DMS79 treated with DMSO at 0.1 percent for 48 hours (cell line): ENCODE data around the gene TUT1.
"Not testable (repeated sequence)": the region's sequence is repeated elsewhere in the genome, so short reads cannot be mapped to it uniquely, and the experiment has no call there.

Experiments
- DNase-seq: peaks from one replicate; lab custom pipeline; 2025; lab: John Stamatoyannopoulos, UW

The TUT1 gene

DNA sequence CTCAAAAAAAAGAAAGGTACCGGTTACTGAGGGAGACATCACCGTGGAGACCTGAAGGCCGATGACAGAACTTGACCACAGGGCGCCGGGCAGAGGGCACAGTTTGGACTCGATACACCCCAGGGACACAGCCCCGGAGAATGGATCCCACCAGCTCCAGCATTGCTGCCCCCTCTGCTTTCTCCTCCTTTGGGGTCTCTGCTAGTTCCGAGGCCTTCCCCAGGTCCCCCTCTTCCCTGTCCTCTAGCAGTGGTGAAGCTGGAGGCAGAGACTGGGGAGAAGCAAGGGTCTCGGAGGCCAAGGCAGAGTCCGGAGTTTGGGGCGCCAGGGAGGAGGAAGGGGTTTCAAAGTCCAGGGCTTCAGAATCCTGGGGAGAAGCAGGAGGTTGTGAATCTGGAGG lies 12.8 kb downstream of the TUT1 start:
- DNase-seq, result no peak

DNA sequence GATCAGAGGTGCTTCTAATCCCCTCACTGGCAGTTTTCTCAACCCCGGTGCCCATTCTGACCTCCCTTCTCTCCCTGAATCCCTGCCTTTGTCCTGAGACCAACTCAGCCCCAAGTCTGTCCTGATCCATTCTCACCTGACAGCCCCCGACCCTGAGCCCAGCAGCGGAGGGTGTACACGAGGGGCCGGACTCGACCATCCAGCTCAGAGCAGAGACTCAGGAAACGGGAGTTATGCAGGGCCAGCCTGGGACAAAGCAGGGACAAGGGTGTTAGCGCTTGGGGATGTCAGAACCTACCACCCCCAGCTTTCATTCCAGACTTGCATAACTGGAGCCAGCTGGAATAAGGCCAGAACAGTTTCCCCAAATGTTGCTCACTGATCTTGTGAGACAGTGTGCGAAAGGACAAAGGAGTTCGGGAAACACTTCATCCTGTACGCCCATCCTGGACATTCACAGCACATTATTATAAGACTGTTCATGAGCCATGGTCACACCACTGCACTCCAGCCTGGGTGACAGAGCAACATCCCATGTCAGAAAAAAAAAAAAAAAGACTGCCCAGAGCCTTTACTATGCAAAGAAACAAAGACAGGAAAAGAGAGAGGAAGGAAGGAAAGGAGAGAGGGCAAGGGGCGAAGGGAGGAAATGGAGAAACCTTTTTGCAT lies 14.1 kb downstream of the TUT1 start:
- no peak for DNase-seq

DNA sequence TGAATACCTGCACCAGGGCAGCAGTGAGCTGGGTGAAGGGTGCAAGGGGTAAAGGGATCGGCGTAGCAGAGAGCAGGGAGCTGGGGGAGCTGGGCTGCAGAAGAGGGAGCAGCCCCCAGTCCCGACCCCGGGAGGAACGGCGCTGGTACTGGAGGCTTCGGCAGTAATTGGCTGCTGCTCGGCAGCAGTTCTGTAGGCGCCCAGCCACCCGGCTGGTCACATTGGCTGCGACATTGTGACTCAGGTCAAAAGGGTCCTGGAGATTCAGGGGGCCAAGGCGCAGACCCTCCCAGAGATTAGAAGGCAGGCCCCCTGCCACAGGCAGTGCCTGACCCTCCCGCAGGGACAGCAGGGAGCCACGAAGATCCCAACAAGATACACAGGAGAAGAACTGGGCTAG lies 15.5 kb downstream of the TUT1 start:
- DNase-seq, result no peak

DNA sequence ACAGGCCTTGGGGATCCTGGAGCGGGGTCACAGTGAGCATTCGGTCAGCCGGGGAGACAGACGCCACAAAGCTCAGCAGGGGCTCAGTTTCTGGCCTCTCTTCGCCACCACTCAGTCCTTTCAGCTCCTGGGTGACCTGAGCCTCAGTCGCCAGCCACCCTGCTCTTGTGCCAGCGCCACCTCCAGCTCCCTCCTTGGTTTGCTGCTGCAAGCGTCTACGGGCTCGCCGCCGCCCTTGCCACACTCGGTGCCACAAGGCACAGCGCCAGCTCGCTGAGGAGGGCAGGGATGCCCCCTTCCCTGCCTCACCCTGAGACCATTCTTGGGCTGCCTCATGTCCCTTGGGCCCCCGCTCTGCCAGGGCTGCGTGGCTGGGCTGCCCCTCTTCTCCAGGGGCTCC lies 16.2 kb downstream of the TUT1 start:
- peak; percentile 58 for DNase-seq

DNA sequence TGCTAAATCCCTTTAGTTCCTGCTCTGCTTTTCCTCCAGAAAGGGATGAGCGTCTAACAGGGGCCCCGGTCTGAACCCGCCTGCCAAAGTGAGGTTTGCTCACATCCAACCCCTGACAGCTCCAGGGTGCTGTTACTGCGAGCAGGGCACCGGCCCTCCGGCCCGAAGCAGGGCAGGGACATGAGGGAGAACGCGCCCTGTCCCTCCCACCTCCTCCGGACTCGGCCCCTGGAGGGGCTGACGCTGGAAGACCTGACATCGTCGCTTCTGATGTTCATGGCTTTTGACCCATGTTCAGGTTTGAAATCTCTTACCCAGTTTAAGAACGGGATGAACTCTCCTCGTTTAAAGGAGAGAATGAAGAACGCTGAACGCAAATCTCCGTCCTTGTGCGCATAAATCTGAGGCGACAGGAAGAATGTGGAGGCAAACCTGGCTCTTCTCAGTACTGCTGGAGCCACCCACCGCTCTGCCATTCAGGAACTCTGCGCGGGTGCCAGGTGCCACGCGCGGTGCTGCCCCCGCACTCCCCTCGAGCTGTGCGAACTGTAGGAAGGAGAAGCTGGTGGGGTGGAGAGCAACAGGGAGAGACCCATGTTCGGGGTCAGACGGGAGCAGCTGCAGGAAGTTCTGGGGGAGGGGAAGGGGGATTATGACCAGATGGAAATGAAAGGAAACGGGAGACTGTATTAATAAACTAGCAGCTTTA lies 16.8 kb downstream of the TUT1 start:
- peak; percentile 40 for DNase-seq

DNA sequence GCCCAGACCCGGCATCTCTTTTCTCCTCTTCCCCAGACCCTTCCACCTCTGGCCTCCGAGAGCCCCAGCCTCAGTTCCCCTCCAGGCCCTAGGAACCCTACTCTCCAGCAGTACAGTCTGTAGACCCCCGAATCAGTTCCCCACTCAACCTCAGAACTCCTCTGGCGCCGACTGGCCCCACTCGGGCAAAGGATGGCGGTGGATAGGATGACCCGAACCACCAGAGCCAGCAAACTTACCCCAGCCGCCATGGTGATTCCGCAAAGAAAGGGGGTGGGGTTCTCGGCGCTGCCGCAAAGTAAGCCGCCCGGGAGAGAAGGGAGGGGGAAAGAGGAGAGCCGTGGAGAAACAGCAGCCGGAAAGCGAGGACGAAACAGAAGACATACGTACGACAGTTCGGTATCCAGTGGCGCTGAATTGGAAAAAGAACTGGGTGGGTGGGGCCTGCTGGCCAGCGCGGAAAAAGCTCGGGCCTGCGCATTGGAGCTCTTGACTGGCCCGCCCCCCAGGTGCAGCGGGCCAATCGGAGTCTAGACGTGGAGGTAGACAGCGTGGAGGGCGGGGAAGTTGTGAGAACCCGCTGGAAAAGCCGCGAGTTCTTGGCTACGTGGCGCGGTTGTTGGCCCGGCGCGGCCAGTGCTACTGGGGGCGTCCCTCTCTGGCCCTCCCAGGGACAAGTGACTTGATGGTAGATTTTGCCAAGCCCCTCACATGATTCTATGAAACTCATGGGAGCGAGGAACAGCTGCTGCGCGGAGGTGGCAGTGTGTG lies 17.5 kb downstream of the TUT1 start, which contains the start of gene EEF1G:
TSS of gene EEF1G (minus strand) at position 300 of the 771 bp plus-strand sequence. CDS start at position 251, 49 bp downstream.
- peak; percentile 99 for DNase-seq

DNA sequence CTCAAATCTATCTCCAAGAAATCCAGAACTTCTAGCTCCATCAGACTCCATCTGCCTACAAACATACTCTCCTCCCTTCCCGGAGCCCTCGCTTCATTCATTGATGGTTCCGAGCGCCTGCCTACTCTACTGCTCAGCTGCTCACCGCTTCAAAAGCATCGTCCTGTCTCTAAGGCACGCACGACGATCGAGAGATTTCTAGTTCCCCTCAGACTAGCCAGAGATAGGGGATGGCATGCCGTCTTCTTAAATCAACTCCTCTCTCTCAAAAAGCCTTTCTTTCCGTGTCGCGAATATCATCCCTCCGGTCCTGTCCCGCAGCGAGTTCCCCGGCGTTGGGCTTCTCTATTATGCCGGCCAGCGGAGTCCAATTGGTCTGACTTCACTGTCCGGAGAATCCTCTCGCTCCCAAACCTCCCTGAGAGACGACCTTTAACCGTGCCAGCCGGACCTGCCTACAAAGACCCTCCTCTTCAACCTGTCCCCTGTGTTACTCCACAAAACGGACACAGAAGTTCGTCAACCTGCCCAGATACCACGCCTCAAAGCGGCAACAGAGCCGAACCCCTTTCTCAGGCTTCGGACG lies 18.2 kb downstream of the TUT1 start:
- DNase-seq, result peak; percentile 38

DNA sequence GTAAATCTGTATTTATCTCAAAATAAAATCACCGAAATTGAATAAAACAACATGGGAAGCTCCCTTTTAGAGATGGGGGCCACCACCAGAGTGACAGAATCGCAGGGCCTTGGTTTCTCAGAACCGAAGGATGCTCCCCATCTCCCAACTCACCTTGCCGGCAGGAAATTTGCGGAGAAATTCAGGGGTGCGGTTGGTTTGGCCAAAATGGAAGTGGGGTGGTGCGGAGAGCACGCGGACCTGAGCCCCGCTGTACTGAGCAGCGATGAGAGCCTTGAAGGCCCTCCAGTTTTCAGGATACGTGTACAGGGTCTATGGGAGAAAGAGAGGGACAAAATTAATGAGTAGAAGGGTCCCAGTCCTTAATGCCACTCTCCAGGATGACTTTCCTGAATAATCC lies 18.9 kb downstream of the TUT1 start:
- no peak for DNase-seq

DNA sequence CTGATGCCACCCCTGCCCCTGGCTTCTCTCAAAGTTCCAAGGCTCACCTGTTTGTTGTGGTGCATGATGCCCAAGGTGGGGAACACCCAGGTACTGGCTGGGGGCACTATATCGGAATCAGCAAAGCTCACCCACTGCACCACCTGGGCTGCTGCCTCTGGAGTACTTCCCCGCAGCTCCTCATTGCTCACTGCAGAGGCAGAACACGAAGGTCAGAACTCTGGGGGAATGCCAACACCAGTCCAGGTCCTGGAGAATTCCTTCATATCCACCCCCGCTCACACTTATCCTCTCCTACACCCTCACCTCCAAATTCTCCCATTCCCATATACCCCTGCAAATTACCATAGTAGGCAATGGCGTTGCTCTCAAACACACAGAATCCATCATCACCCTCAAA lies 19.8 kb downstream of the TUT1 start:
- not testable (repeated sequence) for DNase-seq

DNA sequence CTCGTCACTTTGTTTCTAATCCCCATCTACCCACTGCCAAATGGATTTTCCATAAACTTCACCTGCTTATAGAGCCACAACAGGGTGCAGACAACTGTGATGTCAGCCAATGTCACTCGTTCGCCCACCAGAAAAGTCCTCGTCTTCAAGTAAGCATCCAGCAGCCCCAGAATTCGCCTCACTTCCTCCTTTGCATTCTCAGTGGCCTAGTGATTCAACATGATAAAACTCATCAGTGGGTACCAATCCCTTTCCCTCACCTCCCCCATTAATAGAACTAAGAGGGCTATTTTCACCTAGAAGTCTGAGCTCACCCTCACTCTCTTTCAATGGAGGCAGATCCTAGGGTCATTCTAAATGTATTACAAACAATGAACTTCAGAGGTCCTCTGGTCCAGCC lies 20.4 kb downstream of the TUT1 start:
- DNase-seq, result not testable (repeated sequence)

DNA sequence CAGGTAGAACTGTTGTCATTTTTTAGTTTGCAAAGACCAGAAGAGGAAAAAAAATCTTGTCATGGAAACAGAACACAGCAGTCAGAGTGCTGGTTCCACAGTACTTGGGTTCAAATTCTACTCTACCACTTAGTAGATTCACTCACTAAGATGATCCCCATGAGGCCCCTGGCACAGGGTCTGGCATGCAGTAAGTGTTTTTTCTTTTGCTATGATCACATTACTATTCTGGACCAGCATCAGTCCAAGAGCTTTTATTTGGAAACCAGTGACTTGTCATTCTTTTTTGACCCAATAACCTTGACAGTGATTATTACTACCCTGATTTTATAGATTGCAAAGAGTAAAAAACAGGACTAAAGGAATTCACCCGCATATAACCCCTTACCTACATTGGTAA lies 21.7 kb downstream of the TUT1 start:
- DNase-seq, result no peak

DNA sequence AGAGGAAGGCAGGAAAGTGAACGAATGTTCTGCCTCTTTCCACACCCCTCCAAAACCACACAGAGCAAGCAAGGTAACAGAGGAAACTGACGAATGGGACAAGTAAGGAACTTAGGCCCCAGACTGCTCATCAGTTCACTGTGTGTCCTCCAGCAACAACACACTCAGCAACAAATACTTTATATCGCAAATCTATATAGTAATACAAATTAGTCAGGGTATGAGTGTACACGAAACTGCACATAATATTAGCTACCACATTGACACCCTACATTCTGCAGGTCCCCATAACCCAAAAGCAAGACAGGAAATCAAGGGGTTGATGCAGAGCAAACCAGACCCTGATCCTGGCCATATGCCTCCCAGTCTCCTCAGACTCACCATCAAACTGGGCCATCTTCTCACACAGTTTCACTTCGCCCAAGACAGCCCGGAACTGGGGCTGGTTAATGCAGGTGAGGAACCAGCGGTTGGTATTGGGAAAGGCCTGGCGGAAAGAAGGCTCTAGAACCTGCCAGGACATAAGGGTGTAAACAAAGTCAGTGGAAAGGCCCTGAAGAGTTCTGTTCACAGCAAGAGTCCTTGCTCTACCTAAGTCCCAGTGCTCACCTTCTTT lies 24.2 kb downstream of the TUT1 start:
- no peak for DNase-seq

DNA sequence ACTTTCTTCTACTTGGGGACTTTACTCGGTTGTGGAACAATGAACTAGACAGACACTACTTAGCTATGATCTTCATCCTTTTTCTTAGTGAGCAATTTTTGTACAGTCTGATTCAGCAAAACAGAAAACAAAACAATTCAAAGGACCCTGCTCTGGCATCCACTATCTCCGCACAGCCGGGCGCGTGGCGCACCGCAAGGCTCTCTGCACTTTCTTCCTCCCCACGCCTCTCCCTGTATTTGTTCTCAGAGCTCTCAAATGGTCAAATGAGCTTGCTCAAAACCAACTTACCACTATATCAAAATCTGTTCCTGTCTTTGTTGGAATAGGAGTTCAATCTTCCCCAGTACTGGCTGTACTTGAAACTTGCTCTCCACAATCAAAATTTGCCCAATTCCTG lies 25.1 kb downstream of the TUT1 start:
- no peak for DNase-seq

DNA sequence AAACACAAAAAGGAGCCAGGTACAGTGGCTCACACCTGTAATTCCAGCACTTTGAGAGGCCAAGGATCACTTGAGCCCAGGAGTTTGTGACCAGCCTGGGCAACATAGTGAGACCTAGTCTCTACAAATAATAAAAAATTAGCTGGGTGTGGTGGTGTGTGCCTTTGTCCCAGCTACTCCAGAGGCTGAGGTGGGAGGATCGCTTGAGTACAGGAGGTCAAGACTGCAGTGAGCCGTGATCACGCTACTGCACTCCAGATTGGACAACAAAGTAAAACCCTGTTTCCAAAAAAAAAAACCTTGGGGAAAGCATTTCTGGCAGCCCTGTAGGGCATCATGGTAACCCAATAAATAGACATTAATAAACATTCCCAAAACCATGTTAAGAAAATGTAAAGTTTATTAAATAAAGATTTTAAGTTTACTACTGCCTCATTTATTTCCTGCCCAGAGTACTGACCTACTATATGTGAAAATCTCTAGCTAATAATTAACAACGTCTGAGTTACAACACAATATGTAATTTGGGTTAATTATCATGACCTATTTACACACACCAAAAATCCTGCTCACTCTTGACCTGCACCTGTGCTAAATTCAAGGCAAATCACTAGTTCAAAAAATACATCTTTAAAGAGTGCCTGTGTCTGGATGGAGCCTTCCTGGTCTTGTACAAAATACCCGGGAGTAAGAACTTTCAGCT lies 26.1 kb downstream of the TUT1 start:
- DNase-seq, result no peak

DNA sequence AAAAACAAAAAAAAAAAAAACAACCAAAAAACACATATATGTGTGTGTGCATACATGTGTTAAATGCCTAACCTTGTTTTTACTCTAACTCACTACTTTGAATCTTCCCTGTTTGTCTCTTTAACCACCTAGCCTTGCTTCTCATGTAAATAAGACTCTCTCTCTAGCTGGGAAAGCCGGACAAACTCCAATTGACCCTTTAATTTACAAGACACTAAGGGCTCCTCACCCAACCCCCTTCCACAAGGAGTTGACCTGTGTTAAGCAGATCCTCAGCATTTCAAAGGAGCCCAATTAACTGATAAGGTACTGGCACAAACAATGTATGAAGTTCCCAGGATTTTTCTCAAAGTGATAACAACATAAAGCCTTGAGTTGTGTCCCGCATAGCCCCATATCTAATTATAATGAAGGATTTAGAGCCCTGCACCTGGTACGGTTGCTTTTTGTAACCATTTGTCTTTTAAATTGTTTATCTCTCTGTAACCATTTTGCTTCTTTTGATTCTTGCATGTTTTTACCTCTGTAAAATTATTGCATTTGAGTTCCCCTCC lies 29.6 kb downstream of the TUT1 start:
- DNase-seq, result not testable (repeated sequence)

DNA sequence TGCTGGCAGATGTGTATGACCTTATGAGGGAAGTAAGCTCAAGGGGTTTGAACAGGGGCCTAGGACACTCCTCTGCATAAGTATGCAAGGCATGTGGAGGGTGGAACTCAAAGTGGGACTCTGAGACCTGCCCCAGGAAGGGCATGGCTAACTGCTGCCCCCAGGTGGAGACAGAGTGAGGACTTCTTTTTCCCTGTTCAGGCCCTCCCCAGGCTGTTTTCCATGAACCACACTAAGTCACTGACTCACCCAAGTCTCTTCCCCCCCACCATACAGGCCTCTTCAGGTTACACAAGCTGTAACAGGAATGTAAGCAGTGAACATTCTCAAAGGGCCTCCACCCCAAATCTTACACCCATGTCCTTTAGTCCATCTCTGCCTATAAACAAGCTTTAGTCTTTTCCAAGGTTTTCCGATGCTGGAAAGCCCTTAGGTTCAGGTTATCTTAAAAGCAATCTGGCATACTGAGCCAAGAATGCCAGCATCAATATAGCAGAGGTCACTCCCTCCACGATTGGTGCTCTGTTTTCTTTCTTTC lies 30.7 kb downstream of the TUT1 start:
- DNase-seq, result no peak

DNA sequence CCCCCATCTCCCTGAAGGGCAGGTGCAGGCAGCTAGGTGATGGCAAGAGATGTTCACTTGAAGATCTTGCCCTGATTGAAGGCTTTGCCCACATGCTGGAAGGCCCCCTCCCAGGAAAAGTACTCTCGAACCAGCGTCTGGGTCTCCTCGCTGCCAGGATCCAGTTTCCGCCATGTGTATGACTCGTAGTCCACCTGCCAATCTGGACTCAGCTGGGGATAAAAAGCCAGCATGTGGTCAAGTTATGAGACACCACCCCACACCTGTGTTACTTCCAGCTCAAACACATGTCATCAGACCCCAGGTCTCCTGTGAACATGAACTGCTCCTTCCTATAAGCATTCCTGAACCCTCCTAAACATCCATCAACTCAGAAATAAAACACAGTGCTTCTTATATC lies 31.7 kb downstream of the TUT1 start:
- not testable (repeated sequence) for DNase-seq

DNA sequence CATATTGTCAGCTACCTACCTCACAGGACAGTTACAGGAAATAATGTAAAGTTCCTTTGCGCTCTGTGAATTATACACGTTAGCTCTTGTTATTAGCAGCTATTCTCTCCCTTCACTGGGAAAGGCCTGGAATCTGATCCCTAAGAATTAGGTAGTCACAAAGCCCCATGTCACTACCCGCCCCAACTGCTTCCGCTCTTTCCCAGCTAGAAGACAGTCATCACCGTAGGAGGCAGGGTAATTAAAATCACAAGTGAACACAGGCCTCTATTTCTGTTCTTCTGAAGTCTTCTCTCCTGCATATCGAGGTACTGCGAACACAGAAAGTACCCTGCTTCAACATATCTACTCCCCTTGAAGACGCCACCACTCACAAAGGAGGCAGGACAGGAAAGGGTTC lies 32.1 kb downstream of the TUT1 start:
- no peak for DNase-seq

DNA sequence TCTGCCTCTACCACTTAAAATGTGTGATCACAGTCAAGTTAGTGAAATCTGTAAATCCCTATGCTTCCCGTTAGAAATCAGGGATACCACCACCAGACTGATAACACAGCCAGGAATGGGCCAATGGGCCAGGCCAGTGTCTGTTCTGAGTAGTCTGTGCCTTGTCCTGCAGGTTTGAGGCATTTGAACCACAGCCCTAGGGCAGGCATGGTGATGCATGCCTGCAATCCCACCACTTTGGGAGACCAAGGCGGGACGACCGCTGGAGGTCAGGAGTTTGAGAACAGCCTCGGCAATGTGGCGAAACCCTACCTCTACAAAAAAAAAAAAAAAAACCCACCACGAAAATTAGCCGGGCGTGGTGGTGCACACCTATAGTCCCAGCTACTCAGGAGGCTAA lies 32.7 kb downstream of the TUT1 start:
- no peak for DNase-seq

DNA sequence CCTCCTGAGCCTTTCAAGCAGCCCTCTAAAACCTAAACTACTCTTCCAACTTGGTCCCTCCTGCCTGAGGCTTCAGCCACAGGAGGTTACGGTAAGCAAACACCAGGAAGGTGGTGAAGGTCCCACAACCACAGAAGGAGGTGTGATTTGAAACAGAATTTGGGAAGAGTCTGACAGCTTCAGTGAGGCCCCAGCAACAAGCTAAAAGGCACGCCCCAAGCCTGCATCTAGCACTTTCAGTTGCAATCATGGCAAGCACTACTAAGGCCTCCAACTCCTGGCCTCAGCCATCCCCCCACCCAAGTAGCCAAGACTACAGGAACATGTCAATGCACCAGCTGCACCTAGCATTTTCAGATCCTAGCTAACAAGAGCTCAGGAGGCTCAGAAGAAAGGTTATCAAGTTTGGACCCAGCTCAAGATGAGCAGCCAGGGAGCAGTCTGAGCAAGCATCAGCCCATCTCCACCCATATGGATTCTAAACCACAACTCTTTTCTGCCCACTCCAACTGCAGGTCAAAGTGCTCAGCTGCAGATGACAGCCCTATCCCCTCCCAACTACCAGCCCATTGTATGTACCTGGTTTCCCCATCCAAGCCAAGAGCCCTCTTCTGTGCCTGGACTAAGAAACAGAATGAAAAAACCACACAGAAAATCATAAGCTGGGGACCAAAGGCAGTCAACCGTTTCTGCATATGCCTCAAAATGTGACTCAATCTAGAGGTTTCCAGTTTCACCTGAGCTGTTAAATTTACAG lies 34.3 kb downstream of the TUT1 start:
- DNase-seq, result no peak
